Measurements from ENCODE around the gene POU3F3. TPM values are rescaled to one million over a fixed set of nuclear protein-coding genes. Genes with fewer than 3 reads are reported as not detected.

POU3F3 gene
- total RNA-seq, 2 donors from 2014 or later = 0.42 TPM; not detected in 1

DNA sequence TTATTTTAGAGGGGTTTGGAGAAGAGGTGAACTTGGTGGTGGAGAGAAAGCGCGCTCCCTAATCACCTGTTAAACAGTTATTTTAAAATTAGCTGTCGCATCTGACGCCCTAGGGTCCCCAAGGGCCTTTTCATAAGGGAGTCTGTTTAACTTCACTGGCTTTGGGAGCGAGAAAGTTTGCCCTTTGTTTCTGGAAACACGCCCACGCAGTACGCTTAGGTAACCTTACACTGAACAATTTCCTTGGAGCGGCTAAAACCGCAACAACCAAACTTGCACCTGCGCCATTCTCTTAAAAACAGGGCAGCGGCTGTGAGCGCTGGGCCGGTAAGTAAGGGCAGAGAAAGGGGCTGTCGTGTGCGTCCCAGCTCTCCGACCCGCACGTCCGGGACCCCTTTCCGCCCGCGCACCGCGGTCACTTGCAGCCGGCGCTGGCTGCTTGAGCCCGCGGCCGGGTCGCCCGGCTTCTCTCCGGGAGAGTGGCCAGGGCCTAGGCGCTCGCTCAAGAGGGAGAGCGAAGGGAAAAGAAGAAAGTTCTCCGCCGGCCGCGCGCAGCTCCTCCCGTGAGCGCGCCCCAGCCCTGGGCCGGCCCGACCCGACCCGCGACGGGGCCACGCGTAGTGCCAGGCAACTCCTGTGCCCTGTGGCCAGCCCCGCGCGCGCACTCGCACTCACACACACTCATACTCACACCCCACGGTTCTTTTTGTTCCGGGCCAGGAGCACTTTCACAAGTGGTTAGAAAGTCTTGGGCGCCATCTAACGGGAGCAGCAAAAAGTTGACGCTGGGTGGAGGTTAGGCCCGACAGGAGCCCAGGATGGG is 19.2 kb downstream of the POU3F3 start:
- TF ChIP-seq, protein P1, sequence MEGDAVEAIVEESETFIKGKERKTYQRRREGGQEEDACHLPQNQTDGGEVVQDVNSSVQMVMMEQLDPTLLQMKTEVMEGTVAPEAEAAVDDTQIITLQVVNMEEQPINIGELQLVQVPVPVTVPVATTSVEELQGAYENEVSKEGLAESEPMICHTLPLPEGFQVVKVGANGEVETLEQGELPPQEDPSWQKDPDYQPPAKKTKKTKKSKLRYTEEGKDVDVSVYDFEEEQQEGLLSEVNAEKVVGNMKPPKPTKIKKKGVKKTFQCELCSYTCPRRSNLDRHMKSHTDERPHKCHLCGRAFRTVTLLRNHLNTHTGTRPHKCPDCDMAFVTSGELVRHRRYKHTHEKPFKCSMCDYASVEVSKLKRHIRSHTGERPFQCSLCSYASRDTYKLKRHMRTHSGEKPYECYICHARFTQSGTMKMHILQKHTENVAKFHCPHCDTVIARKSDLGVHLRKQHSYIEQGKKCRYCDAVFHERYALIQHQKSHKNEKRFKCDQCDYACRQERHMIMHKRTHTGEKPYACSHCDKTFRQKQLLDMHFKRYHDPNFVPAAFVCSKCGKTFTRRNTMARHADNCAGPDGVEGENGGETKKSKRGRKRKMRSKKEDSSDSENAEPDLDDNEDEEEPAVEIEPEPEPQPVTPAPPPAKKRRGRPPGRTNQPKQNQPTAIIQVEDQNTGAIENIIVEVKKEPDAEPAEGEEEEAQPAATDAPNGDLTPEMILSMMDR (IDR thresholded peaks at IDR 0.05) = peak; percentile 33
- no peaks in the 10 kb centered on the region for H3K36me3 ChIP-seq
- H3K4me1 ChIP-seq = no peaks in the 10 kb centered on the region
- peak overlapping the region; percentile 41 for H3K4me3 ChIP-seq
- intact Hi-C loops (cut with DNase I) = no loop called here
- H3K27me3 ChIP-seq = peaks cover 49% of the 10 kb centered on the region
- no peak overlapping the region for H3K27ac ChIP-seq
- H3K9me3 ChIP-seq = no peaks in the 10 kb centered on the region
- DNase-seq = peak; percentile 70
- peak overlapping the region in 1 of 2 donors; percentile 41 for H3K9ac ChIP-seq (ENCODE audit: low read depth in 2 of 2, low read length in 2 of 2)

DNA sequence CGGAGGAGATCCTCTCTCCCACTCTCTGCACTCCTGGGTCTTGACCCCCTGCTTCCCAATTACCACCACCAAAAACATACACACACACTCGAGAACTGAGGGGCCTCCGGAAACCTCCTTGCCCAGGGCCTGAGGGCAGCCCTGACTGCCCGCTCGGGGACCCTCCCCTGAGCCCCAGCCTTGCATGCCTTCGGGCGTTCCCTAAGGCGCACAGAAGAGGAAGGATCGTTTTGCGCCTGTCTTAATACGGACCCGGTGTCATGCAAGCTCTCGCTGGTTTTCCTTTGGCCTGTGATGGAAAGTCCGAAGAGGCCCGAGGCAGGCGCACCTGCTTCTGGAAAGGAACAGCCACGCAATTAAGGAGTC is 19.8 kb downstream of the POU3F3 start:
- no peaks in the 10 kb centered on the region for H3K36me3 ChIP-seq
- TF ChIP-seq, protein P1 (IDR thresholded peaks at IDR 0.05) = no peak
- DNase-seq = no peak
- intact Hi-C loops (cut with DNase I) = no loop called here
- no peak overlapping the region for H3K9ac ChIP-seq (ENCODE audit: low read depth in 2 of 2, low read length in 2 of 2)
- peaks cover 43% of the 10 kb centered on the region for H3K27me3 ChIP-seq
- H3K27ac ChIP-seq = no peak overlapping the region
- no peaks in the 10 kb centered on the region for H3K9me3 ChIP-seq
- H3K4me1 ChIP-seq = no peaks in the 10 kb centered on the region
- H3K4me3 ChIP-seq = peak overlapping the region; percentile 41

DNA sequence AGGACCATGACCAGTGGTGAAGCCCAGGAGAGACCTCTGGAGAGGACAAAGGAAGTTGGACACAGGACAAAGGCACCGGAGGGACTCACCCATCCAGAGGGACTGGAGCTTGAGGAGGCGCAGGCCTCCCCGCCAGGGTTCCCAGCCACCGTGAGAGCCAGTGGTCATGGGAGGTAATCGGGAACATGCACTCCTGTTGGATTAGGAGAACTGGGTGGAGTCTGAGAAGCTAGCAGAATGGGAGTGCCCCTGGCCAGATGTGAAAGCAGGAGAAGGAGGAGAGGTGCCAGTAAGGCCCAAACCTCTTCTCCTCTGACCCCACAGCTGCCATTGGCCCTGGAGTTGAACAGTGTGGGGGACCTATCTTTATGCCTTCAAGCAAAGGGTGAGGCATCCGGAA is 20.3 kb downstream of the POU3F3 start:
- Histone ChIP-seq H3K4me1 (no peaks in the 10 kb centered on the region), H3K4me3 (no peak overlapping the region), H3K36me3 (no peaks in the 10 kb centered on the region), H3K27me3 (peaks cover 38% of the 10 kb centered on the region), H3K9ac (ENCODE audit: low read depth in 2 of 2, low read length in 2 of 2) (no peak overlapping the region), H3K9me3 (no peaks in the 10 kb centered on the region), H3K27ac (no peak overlapping the region)
- TF ChIP-seq, protein P1 (IDR thresholded peaks at IDR 0.05) = no peak
- DNase-seq = no peak
- intact Hi-C loops (cut with DNase I) = no loop called here

DNA sequence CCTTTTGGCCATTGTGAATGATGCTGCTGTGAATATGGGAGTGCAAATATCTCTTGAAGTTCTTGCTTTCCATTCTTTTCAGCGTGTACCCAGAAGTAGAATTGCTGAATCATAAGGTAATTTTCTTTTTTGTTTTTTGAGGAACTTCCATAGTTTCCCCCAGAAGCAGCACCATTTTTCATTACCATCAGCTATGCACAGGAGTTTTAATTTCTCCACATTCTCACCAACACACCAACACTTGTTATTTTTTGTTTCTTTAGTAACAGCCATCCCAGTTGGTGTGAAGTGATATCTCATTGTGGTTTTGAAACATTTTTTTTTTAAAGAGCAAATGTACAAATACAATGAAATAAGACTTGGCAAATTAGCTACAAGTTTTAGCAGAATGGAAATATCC is 21.3 kb downstream of the POU3F3 start:
- H3K9ac ChIP-seq (ENCODE audit: low read depth in 2 of 2, low read length in 2 of 2) = no peak overlapping the region
- no peak overlapping the region for H3K27ac ChIP-seq
- TF ChIP-seq, protein P1 (IDR thresholded peaks at IDR 0.05) = no peak
- H3K9me3 ChIP-seq = no peaks in the 10 kb centered on the region
- H3K36me3 ChIP-seq = no peaks in the 10 kb centered on the region
- peaks cover 27% of the 10 kb centered on the region for H3K27me3 ChIP-seq
- no peak overlapping the region for H3K4me3 ChIP-seq
- no peaks in the 10 kb centered on the region for H3K4me1 ChIP-seq
- DNase-seq = no peak
- intact Hi-C loops (cut with DNase I) = no loop called here

DNA sequence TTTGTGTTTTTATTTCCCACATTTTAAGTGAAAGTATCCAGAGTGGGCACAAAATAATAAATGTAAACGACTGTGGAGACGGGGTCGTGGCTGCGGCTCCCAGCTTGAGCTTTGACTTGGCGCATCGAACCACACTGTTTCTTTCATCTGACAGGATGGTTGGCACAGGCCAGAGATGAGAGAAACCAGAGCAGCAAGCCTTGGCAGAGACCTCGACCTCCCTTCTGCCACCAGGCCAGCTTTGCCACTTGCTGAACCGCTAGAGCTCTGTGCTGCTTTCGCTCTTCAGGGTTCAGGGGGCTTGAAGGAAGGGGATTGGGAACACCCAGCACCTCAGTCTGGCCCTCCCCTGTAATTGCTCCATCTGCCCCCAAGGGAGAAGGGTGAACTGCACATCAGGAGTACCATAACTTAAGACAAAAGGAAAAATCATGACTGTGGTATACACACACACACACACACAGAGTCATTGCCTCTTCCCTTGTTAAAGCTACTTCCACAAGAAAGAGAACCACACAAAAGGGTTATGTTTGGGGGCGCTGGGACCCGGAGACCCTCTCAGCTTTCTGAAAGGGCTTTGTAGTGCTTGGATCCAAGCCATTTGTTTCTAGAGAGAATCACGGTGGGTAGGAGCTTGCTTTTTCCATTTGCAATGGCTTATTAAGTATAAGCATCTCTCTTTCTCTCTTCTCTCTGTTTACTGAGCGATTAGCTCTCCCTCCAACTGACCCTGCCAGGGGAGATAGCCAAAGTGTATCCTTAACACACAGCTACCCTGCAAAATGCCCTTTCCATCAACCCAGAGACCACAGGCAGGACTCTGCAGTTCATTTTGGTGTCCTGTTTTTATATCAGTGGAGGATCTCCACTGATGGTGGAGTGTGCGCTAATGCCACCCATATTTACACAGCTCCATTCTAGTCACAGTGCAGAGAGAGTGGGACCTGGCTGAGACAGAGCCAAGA is 23.0 kb downstream of the POU3F3 start:
- Histone ChIP-seq H3K4me3 (no peak overlapping the region), H3K9me3 (no peaks in the 10 kb centered on the region), H3K9ac (ENCODE audit: low read depth in 2 of 2, low read length in 2 of 2) (no peak overlapping the region), H3K4me1 (no peaks in the 10 kb centered on the region), H3K36me3 (no peaks in the 10 kb centered on the region), H3K27me3 (peaks cover 11% of the 10 kb centered on the region), H3K27ac (no peak overlapping the region)
- DNase-seq = no peak
- TF ChIP-seq, protein P1 (IDR thresholded peaks at IDR 0.05) = no peak
- intact Hi-C loops (cut with DNase I) = no loop called here
